H1 (cell line): Measurements from ENCODE around the gene CREB3. TPM values are rescaled to one million over a fixed set of nuclear protein-coding genes. Genes with fewer than 3 reads are reported as not detected.

Experiments used
- NRF1 ChIP-seq: IDR thresholded peaks from 2 replicates; pipeline ENCODE4 v1.6.1; 2011; ENCODE audit warnings: mild to moderate bottlenecking, low read depth, low read length, improper control_type of control experiment
- polyA plus RNA-seq, 7 experiments: library from polyadenylated mRNA; depleted of rRNA in 3 of 7; stranded (reverse) in 5 of 7; unstranded in 2 of 7; fragments of >200 nt in 5 of 7; fragments of 200-250 nt in 2 of 7; gene quantifications; 1 replicate in 5 of 7; 2 replicates in 1 of 7; 4 replicates in 1 of 7; pipeline versions ENCODE4 v1.2.1 to v1.2.3, GENCODE V29; 2011 to 2013; ENCODE audit warnings: missing spikeins in 2 of 7, mixed read lengths in 2 of 7
- total RNA-seq: library from RNA; stranded (reverse); fragmentation: NEBNext Ultra II Directional; extraction: Animal tissue kit (Norgen Biotek cat#: 25700); gene quantifications from 2 replicates; pipeline ENCODE4 v1.2.1, GENCODE V29; 2021

CREB3 gene
- total and polyA plus RNA-seq, 2 of the 8 experiments (the other 6 are each of a cell fraction or from before 2014, with no cell fraction given): 24.4 to 25.7 TPM

GRCh38 chr9:35728041-35728971, 4.2 kb upstream of the CREB3 start (continued):
- TF ChIP-seq NRF1: no peak
